GM19240 (cell line): ENCODE measurements around the gene GABPB1.

Source experiments
- DNase-seq: peaks from one replicate; pipeline ENCODE4 v3.0.0; 2011; ENCODE audit warnings: low spot score; ENCODE audit not compliant: insufficient read length

GABPB1 gene

DNA sequence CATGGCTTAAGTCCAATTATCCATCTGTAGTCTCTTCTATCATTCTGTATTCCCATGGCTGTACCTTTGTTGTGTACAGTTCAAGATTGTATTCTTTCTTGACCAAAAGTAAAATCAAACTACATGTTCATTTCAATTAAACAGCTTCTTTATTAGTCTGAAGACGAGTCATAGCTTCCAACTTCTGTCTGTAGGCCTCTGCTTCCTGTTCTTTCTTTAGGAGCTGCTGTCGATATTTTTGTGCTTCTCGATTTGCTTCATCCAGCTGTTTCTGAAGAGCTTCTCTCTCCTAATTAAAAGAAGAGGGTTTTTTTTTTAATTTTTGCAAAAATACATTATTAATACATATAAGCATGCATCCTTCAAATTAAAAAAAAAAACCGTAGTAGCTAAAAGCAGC lies 76.5 kb downstream of the GABPB1 start:
- DNase-seq, result no peak

GRCh38 chr15:50277370-50277769 lies 77.6 kb downstream of the GABPB1 start:
- DNase-seq, result no peak

DNA sequence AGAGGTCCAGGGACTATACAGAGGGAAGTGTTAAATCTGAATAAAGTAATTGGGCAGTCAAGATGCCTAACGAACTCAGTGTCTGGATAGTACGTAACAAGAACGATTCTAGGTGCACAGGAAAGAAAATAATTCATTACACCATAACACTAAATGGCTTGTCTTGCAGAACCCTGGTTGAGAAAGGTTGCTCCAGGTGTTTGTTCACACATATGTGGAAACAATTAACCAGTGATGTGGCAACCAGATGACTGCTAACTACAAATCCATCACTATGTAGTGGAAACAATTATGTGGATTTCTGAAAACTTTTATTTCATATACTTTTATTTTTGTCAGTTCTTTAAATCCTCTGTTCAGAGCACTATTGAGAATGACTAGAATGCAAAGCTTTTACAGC lies 79.1 kb downstream of the GABPB1 start:
- no peak for DNase-seq

DNA sequence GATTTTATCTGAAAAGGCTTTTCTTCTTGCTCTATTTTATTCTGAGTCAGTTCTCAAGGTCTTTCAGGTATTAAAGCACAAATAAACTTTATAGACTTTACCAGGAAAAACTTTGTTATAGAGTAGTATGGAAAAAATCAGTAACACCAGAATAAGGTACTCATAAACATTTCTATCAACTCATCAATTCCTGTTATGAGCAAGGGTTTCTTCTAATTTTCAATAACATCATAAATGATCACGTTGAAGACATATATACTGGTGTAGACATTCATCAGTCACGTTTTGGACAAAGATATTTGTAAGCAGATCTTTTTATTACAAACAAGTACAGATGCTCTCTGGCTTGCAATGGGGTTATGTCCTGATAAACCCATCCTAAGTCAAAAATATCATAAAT lies 79.9 kb downstream of the GABPB1 start:
- no peak for DNase-seq

GRCh38 chr15:50267577-50267976 lies 87.4 kb downstream of the GABPB1 start:
- no peak for DNase-seq

DNA sequence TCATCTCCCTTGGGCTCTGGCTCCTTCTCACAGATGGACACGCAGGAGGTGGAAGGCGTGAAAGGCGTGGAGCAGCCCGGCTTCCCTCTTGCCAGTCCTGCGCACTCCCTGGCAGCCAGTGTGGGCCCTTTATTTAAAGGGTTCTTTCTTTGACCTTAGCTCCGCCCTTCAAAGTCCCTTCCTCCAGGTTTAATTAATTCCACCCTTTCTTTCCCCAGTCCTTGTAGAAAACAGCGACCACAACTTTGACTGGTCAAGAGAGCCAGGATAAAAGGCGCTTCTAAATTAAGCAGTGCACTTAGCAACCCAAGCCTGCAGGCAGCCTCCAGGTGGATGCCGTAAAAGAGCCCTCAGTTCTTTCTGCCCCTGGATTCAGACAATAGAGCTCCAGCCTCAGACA lies 89.4 kb downstream of the GABPB1 start, which contains the start of gene HDC:
TSS of gene HDC (minus strand) at position 107 of the 400 bp plus-strand sequence. CDS start at position 4, 103 bp downstream.
- no peak for DNase-seq

- DNase-seq, result no peak
These were observed 92.5 kb downstream of the GABPB1 start for GRCh38 chr15:50262533-50262932.

DNA sequence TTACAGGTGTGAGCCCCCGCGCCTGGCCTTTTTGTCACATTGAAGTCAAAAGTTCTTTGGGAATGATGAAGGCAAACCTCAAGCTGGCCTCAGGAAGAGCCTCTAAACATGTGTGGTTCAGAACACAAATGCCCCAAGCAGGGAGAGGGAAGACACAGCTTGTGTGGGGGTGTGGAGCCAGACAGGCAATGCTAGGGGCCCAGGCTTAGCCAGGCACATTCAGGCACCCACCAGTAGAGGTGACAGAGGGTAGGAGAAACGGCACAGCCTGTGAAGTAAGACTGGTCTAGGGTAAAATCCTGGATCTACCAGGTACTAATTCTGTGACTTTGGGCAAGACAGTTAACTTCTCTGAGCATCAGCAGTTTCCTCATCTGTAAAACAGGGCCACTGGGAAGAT lies 93.0 kb downstream of the GABPB1 start:
- DNase-seq, result no peak

- DNase-seq, result peak; percentile 9
These were observed 94.0 kb downstream of the GABPB1 start for GRCh38 chr15:50260969-50261496.

GRCh38 chr15:50259276-50259675 lies 95.7 kb downstream of the GABPB1 start:
- DNase-seq, result no peak

- no peak for DNase-seq
These were observed 97.1 kb downstream of the GABPB1 start for GRCh38 chr15:50257924-50258323.

DNA sequence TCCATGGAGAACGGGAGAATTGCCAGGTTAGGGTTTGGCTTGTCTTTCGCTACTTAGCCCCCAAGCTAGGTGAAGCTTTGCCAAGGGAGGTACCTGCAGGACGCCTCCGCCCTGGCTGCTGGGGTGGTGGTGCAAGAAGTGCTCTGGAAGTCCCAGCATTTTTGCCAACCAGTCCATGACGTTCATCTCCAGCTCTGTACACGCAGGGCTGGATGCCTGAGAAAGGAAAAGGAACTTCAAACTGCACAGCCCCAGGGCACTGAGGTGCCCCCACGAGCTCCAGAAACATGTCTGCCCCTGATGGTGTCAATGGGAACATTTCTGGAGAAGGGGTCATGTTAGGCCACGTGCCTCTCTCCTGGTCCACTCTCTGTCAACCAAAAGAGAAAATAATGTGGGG lies 97.7 kb downstream of the GABPB1 start:
- no peak for DNase-seq

DNA sequence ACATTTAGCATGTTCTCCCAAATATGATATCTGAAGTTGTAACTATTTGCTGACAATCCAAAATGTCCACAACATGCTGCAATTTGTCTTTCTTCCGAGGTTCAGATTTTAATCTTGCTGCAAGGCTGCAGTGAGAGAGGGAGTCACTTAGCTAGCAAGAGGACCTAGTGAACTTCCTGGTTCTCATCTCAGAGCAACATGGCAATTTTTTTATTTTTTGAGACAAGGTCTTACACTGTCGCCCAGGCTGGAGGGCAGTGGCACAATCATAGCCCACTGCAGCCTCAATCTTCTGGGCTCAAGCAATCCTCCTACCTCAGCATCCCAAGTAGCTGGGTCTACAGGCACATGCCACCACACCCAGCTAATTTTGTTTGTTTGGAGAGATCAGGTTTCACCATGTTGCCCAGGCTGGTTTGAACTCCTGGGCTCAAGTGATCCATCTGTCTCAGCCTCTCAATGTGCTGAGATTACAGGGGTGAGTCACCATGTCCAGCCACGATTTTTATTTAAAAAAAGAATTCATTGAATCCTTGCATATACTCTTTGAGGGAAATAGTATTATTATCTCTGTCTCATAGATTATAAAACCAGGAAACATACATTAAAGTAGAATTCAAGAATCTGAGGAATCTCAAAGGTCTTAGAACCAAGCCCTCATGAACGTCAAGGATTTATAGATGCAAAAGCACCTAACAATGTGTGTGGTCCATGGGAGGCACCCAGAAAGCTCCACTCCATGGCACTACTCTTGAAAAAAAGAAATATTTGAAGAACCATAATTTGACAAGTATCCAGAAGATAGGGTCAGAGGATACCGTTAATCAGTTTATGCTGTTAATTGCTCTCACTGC lies 98.6 kb downstream of the GABPB1 start:
- no peak for DNase-seq

DNA sequence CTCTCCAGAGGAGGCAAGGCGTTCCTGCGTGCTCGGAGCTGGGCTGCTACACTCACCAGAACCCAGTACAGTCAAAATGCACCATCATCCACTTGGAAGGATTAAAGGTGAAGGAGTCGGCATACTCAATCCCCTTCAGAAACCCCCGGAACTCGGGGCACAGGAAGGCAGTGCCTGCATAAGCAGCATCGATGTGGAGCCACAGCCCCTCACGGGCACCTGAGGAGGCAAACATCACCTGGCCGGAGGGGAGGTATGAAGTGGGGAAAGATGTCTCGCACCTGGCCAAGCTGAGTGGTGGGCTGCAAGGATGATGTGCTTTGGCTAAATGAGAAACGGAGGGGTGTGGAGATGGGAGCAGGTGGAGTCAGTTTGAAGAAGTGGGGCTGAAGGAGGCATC lies 102.4 kb downstream of the GABPB1 start:
- DNase-seq, result no peak

- no peak for DNase-seq
These were observed 103.3 kb downstream of the GABPB1 start for GRCh38 chr15:50251638-50252182.

DNA sequence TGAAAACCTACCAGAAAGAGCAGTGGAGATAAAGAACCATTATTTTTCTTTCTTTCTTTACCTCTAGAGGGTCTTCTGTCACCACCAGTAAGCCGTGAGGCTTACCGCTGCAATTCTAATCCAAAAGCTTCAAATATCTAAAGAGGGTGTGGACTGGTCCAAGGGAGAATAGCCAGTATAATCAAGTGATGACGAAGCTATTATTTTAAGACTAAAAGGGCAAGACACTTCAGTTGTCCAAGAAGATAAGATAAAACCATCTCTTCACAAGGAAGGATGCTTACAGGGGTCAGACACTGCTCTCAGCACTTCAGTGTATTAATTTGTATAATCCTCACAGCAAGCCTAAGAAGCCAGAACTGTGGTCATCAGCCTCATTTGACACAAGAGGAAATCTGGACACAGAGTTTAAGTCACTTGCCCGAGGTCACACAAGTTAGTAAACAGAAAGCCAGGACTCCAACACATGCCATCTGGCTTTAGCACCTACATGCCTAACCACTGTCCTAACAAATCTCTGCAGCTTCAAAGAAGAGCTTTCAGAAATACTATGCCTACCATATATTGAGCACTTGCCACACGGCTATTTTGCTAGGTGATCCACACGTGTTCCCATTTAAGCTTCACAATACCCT lies 104.1 kb downstream of the GABPB1 start:
- DNase-seq, result no peak

DNA sequence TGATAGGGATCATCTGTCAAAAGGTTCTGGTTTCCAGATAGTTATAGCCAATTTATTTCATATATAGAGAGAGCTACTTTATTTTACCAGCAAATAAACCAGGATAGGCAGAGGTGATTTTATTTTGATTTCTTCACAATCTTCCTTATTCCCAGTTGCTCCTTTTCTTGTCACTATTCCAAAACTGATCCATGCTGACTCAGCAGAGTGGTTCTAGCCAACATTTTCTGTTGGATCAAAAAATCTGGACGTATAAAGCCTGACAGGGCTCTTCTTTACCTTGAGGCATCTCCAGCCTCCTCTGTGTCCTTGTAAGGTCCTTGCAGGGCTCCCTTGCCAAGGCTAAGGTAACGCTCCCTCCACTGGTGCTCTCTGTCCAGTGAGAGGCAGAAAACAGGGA lies 105.3 kb downstream of the GABPB1 start:
- no peak for DNase-seq

DNA sequence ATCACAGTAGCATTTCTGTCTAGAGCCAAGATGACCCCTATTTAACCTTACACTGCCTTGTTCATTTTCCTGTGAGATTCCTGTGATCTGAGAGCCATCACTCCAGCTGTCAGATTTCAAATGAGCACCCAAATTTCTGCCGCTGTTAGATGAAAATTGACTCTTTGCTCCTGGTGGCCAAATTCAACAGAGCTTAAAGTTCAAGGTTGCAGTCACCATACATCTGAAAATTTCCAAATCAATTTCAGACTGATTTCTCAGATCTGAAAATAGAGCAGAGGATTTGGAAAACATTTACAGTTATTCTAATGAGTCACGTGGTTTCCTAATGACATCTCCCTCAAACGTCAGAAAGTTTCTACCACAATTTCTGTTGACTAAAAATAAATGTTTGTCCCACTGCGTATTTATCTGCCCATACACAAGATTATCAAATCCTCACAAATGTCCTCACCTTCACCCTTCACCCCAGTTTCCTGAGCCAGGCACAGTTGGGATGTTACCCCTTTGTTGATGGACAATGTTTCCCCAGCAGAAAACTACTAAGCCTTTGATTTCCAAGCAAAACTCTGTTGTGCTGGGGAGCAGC lies 105.9 kb downstream of the GABPB1 start:
- no peak for DNase-seq

DNA sequence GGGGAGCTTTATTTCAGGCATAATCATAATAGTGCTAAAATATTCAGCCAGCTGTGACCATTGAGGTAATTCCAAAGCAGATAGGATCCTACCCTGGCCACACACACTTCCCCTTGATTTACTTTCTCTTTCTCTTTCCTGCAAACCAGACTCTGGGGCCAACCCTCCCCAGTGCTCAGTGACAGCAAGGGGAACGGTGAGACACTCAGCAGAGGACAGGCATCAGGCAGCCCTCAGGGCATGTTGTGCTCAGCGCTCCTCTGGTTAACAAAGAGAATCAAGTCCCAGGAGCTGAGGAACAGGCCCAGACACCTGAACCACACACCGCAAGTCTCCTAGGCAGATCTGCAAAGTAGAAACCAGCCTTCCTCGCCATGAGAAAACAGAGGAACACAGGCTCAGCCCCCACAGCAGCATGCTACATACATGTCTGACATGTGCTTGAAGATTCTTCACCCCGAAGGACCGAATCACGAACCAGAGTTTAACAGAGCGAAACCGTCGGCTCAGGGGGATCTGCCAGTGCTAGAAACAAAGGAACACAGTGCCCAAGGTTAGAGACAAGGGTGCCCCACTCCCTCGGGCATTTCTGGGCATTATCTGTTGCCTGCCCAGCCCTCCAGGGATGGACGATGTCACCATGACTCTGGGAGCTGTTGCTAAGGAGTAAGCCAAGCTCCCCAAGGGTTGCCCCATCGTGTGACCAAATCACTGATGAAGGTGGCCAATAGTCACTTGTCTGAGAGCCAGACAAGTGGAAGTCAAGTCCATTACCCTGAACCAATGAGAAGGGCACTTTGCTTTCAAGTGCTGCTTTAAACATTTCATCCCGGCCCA lies 107.0 kb downstream of the GABPB1 start:
- peak; percentile 59 for DNase-seq

GRCh38 chr15:50246631-50247030 lies 108.4 kb downstream of the GABPB1 start:
- no peak for DNase-seq
